PFSK-1 (cell line): Measurements from ENCODE around the gene MGA.

ENCODE experiments used
- FOXP2 ChIP-seq: optimal IDR thresholded peaks from 2 replicates; pipeline ENCODE3; 2011; ENCODE audit warnings: borderline replicate concordance, control low read depth, inconsistent platforms; ENCODE audit not compliant: insufficient read depth; ENCODE audit errors: extremely low read length, extremely low read depth
- POLR2AphosphoS5 ChIP-seq: IDR thresholded peaks from 2 replicates; pipeline ENCODE4 v1.6.1; 2012; ENCODE audit warnings: low read depth, mild to moderate bottlenecking, control low read depth, low read length, moderate library complexity
- SIN3A ChIP-seq: IDR thresholded peaks from 2 replicates; pipeline ENCODE4 v1.6.1; 2012; ENCODE audit warnings: mild to moderate bottlenecking, low read length, moderate library complexity, borderline replicate concordance; ENCODE audit not compliant: insufficient read depth
- TAF1 ChIP-seq: IDR thresholded peaks from 2 replicates; pipeline ENCODE4 v1.6.1; 2012; ENCODE audit warnings: low read length, control low read depth, borderline replicate concordance; ENCODE audit not compliant: insufficient read depth
- TF ChIP-seq, protein P1 (sequence below), 2 experiments: IDR thresholded peaks; 2 replicates each; pipeline versions ENCODE4 v1.6.1 to v1.8.0; 2011 to 2012; ENCODE audit warnings: low read depth in 2 of 2, low read length in 2 of 2, control low read depth in 1 of 2, inconsistent platforms in 1 of 2, mild to moderate bottlenecking in 1 of 2, moderate library complexity in 1 of 2; ENCODE audit not compliant: insufficient read depth in 1 of 2

Gene MGA

GRCh38 chr15:41774882-41775417 is 114.7 kb downstream of the MGA start:
- TF ChIP-seq FOXP2 (no peak), TAF1 (no peak), SIN3A (no peak), POLR2AphosphoS5 (no peak)
- TF ChIP-seq, protein P1, sequence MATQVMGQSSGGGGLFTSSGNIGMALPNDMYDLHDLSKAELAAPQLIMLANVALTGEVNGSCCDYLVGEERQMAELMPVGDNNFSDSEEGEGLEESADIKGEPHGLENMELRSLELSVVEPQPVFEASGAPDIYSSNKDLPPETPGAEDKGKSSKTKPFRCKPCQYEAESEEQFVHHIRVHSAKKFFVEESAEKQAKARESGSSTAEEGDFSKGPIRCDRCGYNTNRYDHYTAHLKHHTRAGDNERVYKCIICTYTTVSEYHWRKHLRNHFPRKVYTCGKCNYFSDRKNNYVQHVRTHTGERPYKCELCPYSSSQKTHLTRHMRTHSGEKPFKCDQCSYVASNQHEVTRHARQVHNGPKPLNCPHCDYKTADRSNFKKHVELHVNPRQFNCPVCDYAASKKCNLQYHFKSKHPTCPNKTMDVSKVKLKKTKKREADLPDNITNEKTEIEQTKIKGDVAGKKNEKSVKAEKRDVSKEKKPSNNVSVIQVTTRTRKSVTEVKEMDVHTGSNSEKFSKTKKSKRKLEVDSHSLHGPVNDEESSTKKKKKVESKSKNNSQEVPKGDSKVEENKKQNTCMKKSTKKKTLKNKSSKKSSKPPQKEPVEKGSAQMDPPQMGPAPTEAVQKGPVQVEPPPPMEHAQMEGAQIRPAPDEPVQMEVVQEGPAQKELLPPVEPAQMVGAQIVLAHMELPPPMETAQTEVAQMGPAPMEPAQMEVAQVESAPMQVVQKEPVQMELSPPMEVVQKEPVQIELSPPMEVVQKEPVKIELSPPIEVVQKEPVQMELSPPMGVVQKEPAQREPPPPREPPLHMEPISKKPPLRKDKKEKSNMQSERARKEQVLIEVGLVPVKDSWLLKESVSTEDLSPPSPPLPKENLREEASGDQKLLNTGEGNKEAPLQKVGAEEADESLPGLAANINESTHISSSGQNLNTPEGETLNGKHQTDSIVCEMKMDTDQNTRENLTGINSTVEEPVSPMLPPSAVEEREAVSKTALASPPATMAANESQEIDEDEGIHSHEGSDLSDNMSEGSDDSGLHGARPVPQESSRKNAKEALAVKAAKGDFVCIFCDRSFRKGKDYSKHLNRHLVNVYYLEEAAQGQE (IDR thresholded peaks at IDR 0.05; ENCODE audit: insufficient read depth in 1 of 2, low read depth in 2 of 2, low read length in 2 of 2): no peak

GRCh38 chr15:41775651-41776050 is 115.4 kb downstream of the MGA start:
- TF ChIP-seq SIN3A: no peak
- TF ChIP-seq, protein P1 (IDR thresholded peaks at IDR 0.05; ENCODE audit: insufficient read depth in 1 of 2, low read depth in 2 of 2, low read length in 2 of 2): no peak
- no peak for TF ChIP-seq FOXP2
- TF ChIP-seq TAF1: no peak
- no peak for TF ChIP-seq POLR2AphosphoS5

DNA sequence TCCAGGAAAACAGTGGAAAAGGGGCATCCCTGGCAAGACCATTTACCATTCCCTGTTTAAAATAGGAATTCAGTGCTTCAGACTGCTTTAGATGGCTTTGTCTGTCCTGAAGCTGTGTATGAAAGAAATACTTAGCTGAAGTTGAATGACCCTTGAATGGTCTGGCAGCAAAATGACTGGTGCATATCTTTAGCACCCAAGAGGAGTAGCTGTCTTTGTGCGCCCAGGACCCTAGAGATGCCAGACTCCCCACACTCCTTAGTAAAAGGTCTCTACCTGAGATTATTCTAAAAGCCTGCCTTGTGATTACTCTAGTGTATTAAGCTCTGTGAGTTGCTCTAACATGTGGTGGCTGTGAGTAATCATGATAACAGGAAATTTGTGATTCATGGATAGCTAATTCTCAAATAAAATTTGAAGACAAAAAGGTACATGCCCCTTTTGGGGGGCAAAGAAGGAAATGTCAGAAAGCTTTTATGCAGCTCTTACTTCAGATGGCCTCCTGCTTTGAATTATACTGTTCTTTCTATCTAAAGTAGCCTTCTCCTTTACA is 117.3 kb downstream of the MGA start:
- TF ChIP-seq POLR2AphosphoS5 (no peak), FOXP2 (no peak), SIN3A (no peak), TAF1 (no peak)
- TF ChIP-seq, protein P1 (IDR thresholded peaks at IDR 0.05; ENCODE audit: insufficient read depth in 1 of 2, low read depth in 2 of 2, low read length in 2 of 2): no peak

GRCh38 chr15:41778521-41778920 is 118.3 kb downstream of the MGA start:
- TF ChIP-seq TAF1: no peak
- no peak for TF ChIP-seq SIN3A
- TF ChIP-seq FOXP2: no peak
- no peak for TF ChIP-seq POLR2AphosphoS5
- TF ChIP-seq, protein P1 (IDR thresholded peaks at IDR 0.05; ENCODE audit: insufficient read depth in 1 of 2, low read depth in 2 of 2, low read length in 2 of 2): no peak
